GM19463 (cell line): ENCODE data around the gene FBXO31.

Experiments
- ATAC-seq: cut with Tn5 transposase; IDR thresholded peaks from one replicate; pipeline ENCODE4 v1.9.1; 2021; ENCODE audit warnings: mild to moderate bottlenecking, moderate library complexity; ENCODE audit not compliant: unreplicated experiment

The FBXO31 gene, protein sequence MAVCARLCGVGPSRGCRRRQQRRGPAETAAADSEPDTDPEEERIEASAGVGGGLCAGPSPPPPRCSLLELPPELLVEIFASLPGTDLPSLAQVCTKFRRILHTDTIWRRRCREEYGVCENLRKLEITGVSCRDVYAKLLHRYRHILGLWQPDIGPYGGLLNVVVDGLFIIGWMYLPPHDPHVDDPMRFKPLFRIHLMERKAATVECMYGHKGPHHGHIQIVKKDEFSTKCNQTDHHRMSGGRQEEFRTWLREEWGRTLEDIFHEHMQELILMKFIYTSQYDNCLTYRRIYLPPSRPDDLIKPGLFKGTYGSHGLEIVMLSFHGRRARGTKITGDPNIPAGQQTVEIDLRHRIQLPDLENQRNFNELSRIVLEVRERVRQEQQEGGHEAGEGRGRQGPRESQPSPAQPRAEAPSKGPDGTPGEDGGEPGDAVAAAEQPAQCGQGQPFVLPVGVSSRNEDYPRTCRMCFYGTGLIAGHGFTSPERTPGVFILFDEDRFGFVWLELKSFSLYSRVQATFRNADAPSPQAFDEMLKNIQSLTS

DNA sequence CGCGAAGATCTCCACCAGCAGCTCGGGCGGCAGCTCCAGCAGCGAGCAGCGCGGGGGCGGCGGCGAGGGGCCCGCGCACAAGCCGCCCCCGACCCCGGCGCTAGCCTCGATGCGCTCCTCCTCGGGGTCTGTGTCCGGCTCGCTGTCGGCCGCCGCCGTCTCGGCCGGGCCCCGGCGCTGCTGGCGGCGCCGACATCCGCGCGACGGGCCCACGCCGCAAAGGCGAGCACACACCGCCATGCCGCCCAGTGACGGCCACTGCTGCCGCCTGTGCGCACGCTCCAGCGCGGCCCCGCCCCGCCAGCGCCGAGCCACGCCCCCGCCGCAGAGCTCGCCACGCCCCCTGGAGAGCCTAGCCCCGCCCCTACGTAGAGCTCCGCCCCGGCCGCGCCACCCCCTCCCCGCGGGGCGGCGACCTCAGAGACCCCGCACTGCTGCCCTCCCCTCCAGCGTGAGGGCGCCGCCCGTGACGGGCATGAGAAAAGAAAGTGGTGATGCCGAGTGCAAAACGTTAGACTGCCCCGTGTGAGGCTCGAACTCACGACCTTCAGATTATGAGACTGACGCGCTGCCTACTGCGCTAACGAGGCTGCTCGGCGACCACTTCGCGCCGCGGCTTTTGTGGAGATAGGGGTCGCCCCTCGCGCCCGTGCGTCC, at the start of gene FBXO31:
Gene FBXO31, minus strand, starts transcription at position 272 of the 657 bp plus-strand sequence. Its CDS starts 32 bp downstream, at position 240.
- ATAC-seq = peak; percentile 38

DNA sequence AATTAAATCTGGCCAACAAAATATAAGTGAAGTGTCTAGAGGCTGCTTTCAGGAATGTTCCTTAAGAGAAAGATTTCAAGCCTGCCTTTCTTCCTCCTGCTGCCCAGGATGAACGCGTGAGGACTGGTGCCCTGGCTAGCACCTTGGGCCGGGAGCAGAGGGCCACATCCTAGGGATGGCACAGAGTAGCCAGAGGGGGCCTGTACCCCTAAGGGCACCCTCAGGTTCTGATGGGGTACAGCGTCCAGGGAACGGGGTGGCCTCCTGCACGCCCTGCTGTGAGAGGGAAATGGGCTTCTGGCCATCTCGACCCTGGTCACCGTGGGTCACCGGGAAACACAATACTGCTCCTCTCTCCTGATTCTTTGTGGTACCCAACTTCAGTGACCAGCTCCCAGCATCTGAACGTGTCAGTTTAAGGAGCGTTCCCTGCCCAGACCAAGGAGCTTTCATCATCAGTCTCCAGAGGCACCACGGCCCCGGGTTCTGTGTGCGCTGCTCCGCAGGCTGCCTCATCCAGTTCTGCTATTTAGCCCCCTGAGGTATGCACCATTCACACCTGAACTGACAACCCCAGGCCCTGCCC, 48.8 kb upstream of the FBXO31 start:
- no peak for ATAC-seq

DNA sequence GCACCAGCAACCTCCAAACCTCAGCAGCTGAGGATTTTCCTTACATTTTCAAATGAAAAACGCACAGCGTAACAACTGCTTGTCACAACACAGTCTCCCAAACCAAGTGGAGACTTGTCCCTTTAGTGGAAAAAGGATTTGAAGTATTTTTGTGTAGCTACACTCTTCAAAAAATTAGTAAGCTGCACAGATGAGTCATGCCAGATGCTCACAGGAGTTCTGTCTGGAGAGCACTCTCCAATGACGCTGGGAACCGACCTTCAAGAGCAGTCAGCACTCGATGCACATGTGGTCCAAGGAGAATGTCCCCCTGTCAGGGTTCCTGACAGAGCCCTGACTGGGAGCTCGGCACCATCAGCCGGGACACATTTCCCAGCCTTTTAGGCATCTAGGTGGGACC, 48.4 kb upstream of the FBXO31 start:
- ATAC-seq = no peak

DNA sequence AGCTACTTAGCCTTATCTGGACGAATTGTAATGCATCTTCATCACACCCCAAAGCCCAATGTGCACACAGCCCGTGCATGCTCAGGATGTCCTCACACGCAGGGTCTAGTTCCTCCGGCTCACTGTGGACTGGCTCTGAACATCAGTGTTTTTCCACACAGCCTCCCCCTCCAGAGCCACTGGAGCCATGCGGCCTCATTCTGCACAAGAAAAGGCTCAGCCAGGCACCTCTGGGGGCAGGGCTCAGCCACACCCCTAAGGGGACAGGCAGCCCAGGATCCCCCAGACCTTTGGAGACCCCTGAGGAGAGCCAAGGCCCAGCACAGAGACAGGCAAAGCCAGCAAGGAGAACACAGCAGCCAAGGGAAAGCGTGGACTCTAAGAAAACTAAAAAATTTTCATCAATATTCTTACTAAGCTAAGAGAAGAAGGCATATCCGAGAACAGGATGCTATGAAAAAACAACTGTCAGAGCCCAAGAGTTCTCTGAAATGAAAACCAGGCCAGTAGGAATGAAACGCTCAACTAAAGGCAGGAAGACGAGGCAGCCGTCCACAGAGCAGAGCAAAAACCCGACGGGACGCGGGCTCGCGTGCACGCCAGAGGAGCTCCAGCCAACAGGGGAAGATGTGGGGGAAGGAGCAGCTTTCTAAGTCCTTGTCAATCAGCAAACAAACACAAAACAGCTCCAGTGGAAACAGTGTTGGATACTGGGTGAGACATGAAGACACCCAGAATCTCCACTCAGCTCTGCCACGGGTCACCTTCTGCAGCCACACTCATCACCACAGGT, 43.0 kb upstream of the FBXO31 start:
- no peak for ATAC-seq

DNA sequence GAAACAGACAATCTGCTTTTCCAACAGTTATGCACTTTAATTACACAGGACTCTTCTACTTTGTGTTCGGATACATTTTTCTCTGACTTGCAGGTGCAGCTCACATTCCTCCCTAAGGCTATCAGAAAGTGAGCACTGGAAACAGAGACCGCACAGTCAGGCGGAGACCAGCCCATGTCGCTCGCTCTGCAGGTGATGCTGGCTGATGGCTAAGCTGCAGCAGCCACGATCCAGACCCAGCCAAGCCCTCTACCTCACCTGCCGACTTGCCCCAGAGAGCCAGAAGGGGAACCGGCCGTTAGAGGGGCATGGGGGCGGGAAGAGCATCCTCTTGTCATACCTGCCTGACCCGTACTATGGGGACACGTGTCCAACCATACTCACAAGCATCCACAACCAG, 42.4 kb upstream of the FBXO31 start:
- ATAC-seq = no peak

DNA sequence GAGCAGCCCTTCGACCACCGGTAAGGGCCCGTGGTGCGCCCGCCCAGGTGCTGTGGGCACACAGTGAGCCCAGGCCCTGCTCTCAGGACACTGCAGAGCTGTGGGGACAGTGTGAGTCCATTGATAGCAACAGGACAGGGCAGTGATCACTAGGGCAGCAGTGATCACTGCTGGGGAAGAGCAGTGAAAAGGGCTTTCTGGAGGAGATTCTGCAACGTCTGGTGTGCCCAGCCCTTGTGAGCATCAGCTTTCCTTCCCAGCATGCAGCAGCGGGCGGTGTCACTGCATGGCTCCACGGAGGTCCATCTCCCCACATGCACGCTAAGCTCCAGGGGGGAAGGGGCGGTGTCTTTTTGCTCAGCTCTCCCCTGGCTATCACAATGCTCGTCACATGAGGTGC, 40.7 kb upstream of the FBXO31 start:
- no peak for ATAC-seq

DNA sequence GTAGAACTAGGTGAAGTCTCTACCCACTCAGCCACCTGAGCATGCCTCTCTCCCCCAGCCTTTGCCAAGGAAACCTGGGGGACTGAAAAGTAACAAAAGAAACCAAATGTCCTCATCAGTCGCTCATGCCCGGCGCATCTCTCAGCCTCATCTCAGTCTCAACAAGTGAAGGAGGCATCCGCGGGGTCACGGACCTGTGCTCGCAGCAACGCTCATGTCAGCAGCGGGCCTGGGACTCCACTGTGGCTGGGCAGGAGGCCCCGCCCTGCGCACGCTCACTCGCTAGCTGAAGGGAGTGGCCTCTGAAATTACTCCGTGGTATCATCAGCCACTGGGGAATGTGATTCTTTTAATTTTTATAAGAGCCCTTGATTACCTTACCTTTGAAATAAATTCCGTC, 39.9 kb upstream of the FBXO31 start:
- ATAC-seq = no peak

DNA sequence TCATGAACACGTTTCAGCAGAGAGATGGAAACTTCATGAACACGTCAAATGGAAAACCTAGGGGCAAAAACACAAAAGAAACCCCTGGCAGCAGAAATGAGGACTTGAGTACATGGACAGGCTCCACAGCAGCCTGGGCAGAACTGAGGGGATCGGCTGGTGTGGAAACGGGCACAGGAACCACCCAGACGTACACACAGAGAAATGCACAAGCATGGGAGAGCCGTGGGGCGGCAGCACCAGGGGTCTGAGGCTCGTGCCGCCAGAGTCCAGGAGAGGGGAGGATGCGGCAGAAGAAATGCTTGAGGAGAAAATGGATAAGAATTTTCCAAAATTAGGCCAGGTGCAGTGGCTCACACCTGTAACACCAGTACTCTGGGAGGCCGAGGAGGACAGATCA, 38.5 kb upstream of the FBXO31 start:
- ATAC-seq = no peak

DNA sequence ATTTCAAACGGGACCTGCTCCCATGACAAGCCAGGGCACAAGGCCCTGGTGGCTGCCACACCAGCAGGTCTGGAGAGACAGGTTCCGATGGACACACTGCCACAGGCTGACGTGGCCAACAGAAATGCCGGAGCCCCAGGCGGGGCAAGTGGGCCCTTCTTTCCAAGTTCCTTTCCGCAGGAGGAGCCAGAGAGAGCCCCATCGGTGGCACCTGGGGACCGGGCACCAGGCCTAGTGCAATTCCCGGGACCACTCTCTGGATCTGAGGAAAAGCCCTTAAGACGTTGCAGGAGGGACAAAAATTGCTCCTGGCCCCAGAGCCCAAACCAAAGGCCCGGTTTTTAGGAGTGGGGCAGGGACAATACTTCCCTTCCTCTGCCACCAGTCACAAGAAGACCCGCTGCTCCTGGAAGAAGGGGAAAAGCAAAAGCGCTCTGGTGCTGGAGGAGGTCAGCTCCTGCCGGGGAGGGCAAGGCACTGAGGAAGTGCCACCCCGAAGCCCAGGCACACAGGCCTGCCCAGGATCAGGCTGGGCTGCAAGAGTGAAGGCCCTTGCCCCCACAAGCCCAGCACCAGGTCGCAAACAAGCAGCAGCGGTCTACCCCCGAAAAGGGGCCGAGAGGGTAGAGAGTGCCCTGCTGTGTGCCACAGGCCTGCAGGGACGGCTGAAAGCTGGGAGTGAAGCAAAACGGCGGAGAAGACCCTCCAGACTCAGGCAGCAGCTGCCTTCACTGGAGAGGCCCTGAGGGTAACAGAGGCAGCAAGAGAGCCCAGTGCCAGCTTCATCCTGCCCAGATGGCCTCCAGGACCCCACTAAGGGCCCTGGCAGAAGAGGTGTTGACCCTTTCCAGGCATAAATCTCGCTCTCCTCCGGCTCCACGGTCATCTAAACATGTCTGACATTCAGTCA, 37.7 kb upstream of the FBXO31 start:
- ATAC-seq = no peak

DNA sequence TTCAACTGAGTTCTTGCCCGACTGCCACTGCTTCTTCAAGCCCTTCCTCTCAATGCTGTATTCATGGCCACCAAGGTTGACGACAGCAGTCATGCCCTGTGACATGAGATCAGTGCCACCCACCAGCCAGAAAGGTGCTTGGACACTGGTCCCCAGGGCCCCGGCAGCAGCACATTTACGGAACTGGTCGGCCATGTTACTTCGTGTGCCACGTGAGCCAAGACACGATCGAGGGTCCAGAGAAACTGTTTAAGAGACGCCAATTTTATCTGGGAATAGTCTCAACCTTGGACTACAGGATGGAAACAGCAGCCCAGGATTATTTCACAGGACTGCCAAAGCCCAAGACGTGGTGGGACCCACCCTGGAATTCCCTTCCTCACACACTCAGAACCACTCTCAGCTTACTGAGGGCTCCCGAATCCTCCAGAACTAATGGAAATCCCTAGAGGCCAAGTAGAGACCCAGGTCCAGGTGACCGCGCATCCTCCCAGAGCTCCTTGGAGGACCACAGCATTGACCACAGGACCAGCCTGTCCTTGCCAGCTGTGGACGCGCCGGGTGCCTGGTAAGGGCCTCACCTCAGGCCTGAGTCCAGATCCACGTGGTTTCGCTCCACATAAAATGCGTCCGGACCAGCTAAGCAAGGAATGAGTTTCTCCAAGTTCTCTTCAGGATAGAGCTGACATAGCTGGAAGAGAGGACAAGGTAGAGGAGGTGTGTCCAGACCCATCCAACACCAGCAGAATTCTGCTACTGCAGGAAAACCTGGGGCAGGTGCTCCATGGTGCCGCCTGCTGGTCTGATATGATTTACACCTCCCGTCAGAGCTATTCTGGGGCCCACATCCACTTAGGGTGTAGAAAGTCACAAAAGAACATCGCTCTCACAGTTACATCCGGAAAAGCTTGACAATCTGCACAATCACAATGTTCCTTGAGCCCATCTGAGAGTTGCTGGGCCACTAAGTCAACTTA, 36.7 kb upstream of the FBXO31 start:
- ATAC-seq = no peak

DNA sequence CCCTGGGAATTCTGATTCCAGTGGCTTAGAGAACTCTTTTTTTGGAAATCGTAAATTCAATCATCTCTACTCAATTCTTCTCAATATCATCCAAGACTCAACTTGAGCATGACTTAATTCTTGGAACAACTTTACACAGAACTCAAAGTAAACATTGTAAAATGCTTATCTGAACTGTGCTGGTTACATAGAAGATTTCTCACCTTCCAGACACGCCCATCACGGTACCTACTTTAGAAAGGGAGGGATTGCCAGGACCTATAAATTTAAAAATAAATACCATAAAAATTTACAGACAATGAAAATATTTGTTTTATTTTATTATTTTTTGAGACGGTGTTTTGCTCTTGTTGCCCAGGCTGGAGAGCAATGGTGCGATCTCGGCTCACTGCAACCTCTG, 35.1 kb upstream of the FBXO31 start:
- ATAC-seq = no peak

DNA sequence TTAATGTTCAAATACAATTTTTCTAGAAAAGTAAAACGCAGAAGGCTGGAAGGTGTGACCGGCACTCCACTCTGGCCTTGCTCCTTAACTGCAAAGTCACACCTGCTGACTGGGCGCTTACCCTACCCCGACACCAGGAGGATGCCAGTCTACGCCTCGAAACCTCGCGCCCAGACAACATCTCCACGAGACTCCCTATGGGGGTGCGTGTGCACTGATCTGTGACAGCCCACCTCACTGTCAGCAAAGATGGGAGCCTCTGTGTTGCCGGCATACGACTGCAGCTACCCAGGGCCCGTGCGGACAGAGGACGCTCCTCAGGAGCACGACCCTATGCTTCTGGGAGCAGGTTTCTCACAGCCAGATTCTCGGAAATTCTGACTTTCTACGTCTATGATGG, 34.6 kb upstream of the FBXO31 start:
- no peak for ATAC-seq

DNA sequence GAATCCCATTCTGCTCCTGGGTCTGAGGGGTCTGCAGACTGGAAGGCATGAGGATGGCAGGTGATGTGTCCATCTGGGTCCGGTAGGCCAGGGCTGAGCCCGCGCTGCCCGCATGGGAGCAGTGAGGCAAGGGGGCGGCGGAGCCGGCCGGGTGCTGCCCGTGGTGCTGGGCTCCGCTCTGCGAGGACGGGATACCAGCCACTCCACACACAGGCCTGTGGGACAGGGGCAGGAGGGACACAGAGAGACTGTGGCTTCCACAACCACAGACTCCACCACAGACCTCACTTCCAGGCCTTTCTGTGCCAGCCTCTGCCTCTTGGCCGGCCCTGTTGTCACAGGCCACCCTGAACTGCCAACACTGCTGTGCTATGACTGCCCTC, 33.9 kb upstream of the FBXO31 start:
- ATAC-seq = no peak

DNA sequence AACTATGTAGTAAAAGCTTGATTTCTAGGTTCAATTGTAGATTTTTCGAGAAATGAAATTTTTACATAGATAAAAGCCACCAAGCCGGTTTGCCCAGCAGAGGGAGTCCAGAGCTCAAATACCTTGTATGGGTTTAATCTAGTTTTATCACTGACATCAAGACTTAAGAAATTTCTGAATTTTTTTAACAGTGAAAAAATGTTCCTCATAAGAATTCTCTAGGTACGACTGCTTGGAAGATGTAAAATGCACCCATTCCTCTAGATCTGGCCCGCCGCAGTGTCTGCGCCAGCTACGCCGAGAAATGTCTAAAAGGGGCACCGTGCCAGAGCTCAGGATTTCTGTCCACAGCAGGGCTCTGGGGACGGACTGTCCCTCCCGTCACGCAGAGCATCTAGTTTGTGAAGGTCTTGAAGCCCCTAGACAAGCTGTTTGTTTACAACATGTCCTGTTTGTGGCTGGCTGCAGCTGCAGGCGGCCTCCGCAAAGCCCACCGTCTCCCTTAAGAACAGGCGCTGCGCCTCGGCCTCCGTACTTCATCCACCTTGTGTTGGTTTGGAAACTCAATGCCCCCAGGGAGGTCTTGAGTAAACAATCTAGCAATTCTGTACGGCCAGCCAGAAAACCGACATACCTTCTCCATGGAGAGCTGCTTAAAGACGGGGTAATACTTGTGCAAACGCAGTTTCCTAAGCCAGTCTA, 33.4 kb upstream of the FBXO31 start:
- no peak for ATAC-seq

DNA sequence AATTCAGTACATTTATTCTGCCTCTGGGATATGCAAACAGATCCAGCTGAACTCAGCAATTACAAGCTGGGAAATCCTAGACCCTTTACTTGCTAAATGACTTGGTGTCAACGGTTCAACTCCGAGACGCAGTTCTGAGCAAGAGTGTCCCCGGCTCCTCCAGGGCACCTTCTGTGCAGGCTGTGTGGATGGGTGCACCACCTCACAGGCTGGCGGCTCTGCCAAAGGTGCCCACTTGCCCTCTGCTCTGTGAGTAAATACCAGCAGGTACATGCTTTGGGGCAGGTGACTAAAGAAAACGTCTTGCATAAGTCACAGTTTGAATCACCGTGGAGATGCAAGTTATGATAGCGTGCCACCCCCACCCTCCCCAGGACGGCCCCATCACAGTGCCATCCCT, 31.9 kb upstream of the FBXO31 start:
- no peak for ATAC-seq

DNA sequence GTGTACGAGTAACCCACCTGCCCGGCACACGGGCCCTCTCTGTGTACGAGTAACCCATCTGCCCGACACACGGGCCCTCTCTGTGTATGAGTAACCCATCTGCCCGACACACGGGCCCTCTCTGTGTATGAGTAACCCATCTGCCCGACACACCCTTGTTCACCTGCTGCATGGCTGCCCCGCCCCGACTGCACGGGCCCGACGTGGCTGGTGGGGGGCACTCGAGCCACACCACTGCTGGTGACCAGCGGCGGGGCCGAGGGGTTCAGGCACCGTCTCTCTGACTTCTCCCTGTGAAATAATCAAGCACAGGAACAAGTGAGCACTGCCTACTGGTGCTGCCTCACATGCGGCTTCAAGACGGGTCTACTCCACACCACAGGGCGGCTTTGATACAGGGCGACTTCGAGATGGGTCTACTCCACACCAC, 30.7 kb upstream of the FBXO31 start:
- ATAC-seq = no peak

DNA sequence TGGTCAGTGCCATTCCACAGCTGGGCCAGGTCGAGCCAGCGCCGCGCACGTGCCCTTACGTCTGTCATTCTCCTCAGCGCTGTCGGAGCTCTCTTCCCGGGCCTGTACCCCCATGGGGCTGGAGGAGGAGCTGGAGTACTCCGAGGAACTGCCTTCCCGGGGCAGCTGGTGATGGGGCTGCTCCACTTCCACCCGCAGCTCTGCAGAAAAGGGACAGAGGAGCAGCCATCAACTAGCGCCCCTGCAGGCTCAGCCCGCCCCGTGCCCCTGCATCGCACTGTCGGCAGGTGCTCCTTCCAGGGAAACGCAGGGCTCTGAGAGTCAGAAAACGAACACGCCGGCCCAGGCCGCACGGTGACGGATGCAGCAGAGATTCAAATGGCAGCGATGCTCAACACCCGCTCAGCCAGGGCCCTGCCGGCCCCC, 29.4 kb upstream of the FBXO31 start:
- no peak for ATAC-seq

DNA sequence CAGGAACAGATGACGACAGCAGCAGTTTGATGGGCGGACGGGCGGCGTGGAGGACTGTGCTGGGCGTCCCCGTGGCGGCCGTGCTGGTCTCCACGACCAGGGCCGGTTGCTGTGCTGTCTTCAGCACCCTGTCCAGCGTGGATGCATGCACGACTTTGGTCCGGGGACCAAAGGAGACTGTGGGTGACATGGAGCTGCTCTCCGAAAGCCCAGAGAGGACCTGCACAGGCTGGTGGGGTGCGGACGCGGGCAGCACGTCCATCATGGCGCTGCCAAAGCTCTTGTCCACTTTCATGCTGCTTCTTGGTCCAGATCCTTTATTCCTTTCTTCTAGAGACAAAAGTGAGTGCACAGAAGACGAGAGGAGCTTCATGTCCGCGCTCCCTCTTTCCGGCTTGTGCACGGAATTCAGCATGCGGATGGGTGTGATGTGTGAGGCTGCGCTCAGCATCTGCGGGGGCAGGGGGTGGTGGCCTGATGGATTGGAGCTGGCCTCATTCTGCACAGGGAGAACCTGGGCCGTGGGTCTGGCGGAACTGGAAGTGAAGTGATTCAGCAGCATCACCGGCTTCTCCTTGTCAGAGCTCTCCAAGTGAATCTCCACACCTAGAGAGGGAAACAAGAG, 28.9 kb upstream of the FBXO31 start:
- no peak for ATAC-seq
